AG08395 (cell line): Measurements from ENCODE around the gene TOR1B.
"Not testable (repeated sequence)": the region's sequence is repeated elsewhere in the genome, so short reads cannot be mapped to it uniquely, and the experiment has no call there.

Experiments
- DNase-seq: peaks from one replicate; pipeline ENCODE4 v3.0.0; 2012; ENCODE audit warnings: mixed read lengths, low spot score

The TOR1B gene

GRCh38 chr9:129802833-129803675, at the start of gene TOR1B:
TOR1B (plus strand) TSS chr9:129803184; CDS start chr9:129803213, 29 bp downstream.
- DNase-seq: peak; percentile 92

GRCh38 chr9:129755151-129755550, 47.8 kb upstream of the TOR1B start:
- DNase-seq: no peak

GRCh38 chr9:129756191-129756590, 46.8 kb upstream of the TOR1B start:
- DNase-seq: no peak

- no peak for DNase-seq
These were observed 45.9 kb upstream of the TOR1B start for GRCh38 chr9:129757045-129757444.

- DNase-seq: no peak
These were observed 43.7 kb upstream of the TOR1B start for GRCh38 chr9:129759319-129759718.

GRCh38 chr9:129759804-129760502, 43.0 kb upstream of the TOR1B start:
- no peak for DNase-seq

GRCh38 chr9:129760784-129761183, 42.2 kb upstream of the TOR1B start:
- DNase-seq: not testable (repeated sequence)

- DNase-seq: peak; percentile 43
These were observed 41.6 kb upstream of the TOR1B start for GRCh38 chr9:129761293-129761900.

- DNase-seq: peak; percentile 73
These were observed 41.0 kb upstream of the TOR1B start for GRCh38 chr9:129761901-129762369.

- DNase-seq: peak; percentile 79
These were observed 40.5 kb upstream of the TOR1B start for GRCh38 chr9:129762370-129762984.

- DNase-seq: peak; percentile 43
These were observed 39.7 kb upstream of the TOR1B start for GRCh38 chr9:129762985-129763926.

- no peak for DNase-seq
These were observed 37.1 kb upstream of the TOR1B start for GRCh38 chr9:129765764-129766317.

- no peak for DNase-seq
These were observed 34.5 kb upstream of the TOR1B start for GRCh38 chr9:129768486-129768885.

GRCh38 chr9:129769669-129770068, 33.3 kb upstream of the TOR1B start:
- no peak for DNase-seq

- no peak for DNase-seq
These were observed 32.2 kb upstream of the TOR1B start for GRCh38 chr9:129770741-129771140.

- peak; percentile 2 for DNase-seq
These were observed 29.5 kb upstream of the TOR1B start for GRCh38 chr9:129773262-129774048.

- DNase-seq: no peak
These were observed 28.1 kb upstream of the TOR1B start for GRCh38 chr9:129774791-129775447.

- DNase-seq: no peak
These were observed 27.6 kb upstream of the TOR1B start for GRCh38 chr9:129775448-129775798.

- DNase-seq: not testable (repeated sequence)
These were observed 26.9 kb upstream of the TOR1B start for GRCh38 chr9:129776096-129776495.

GRCh38 chr9:129776566-129776937, 26.4 kb upstream of the TOR1B start:
- peak; percentile 31 for DNase-seq
